Upper lobe of left lung (tissue), 6 donors: ENCODE results near the gene MUC13. TPM values are rescaled to one million over a fixed set of nuclear protein-coding genes. Genes with fewer than 3 reads are reported as not detected.

Source experiments
- ATAC-seq, 2 donors: fragments of 200-7000 bp; cut with Tn5 transposase; one replicate each; pipeline ENCODE4 v1.9.1; 2022; ENCODE audit warnings: mild to moderate bottlenecking in 2 of 2, moderate library complexity in 2 of 2; ENCODE audit not compliant: low FRiP score in 2 of 2
- DNase-seq, 2 donors: peaks; one replicate each; pipeline ENCODE4 v3.0.0-alpha.2; 2019 to 2020
- H3K27ac ChIP-seq, 4 donors: fragments of 200-600 bp; sonication (generic); one replicate each; pipeline ENCODE4 v1.5.1; 2016 to 2019
- H3K27me3 ChIP-seq, 4 donors: fragments of 200-600 bp; sonication (generic); one replicate each; pipeline ENCODE4 v1.5.1; 2017 to 2019
- H3K36me3 ChIP-seq, 4 donors: fragments of 200-600 bp; sonication (generic); one replicate each; pipeline ENCODE4 v1.5.1; 2016 to 2019
- H3K4me1 ChIP-seq, 4 donors: fragments of 200-600 bp; sonication (generic); one replicate each; pipeline ENCODE4 v1.5.1; 2018 to 2019
- H3K4me3 ChIP-seq, 4 donors: fragments of 200-600 bp; sonication (generic); one replicate each; pipeline ENCODE4 v1.5.1; 2017 to 2019; ENCODE audit warnings: mild to moderate bottlenecking in 2 of 4, moderate library complexity in 1 of 4
- H3K9me3 ChIP-seq, 4 donors: fragments of 200-600 bp; sonication (generic); one replicate each; pipeline ENCODE4 v1.5.1; 2018 to 2019
- CTCF ChIP-seq, 6 experiments: fragments of 450-650 bp in 4 of 6; fragments of 200-600 bp in 2 of 6; sonication (generic) in 2 of 6; IDR thresholded peaks; one replicate each; pipeline ENCODE4 v1.5.1; 2016 to 2019; ENCODE audit warnings: antibody characterized with exemption in 6 of 6
- EP300 ChIP-seq, 4 donors: sonication (generic); formaldehyde crosslinking; IDR thresholded peaks; one replicate each; pipeline ENCODE4 v1.5.1; 2017; ENCODE audit warnings: antibody characterized with exemption in 4 of 4, control low read depth in 2 of 4
- POLR2A ChIP-seq, 4 donors: fragments of 450-650 bp; IDR thresholded peaks; one replicate each; pipeline ENCODE4 v1.5.1; 2016 to 2017; ENCODE audit warnings: antibody characterized with exemption in 4 of 4, mild to moderate bottlenecking in 2 of 4
- POLR2AphosphoS5 ChIP-seq, 2 donors: sonication (generic); formaldehyde crosslinking; IDR thresholded peaks; one replicate each; pipeline ENCODE4 v1.5.1; 2017; ENCODE audit warnings: antibody characterized with exemption in 2 of 2
- WGBS, 2 donors: methylation state at CpG; one replicate each; pipeline ENCODE4 v1.1.5; 2017 to 2018; 5-methylcytosine and 5-hydroxymethylcytosine counted together
- total RNA-seq, 6 donors: library from RNA; depleted of rRNA in 4 of 6; stranded (reverse); fragments of >200 nt in 4 of 6; gene quantifications; one replicate each; pipeline versions ENCODE4 v1.1.0 to v1.2.1, GENCODE V29; 2016 to 2021
- donor health status: DM: no; HTN: no; CAD: no; lungs with moderate emphysema.
- donor health status: DM: no; HTN: yes; CAD: no; lungs with severe emphysema.

MUC13 gene
- total RNA-seq, 6 donors from 2014 or later: 0.15 to 3.6 (median 0.24) TPM; not detected in 2

GRCh38 chr3:124969190-124969589 is 34.6 kb upstream of the MUC13 start:
- peaks cover 4 to 66% (median 11%) of the 10 kb centered on the region in 4 donors for H3K36me3 ChIP-seq

GRCh38 chr3:124967964-124968363 is 33.4 kb upstream of the MUC13 start:
- Histone ChIP-seq H3K27ac (peak overlapping the region in 2 of 4 donors; percentile 21 to 60), H3K36me3 (peaks cover 4 to 55% (median 11%) of the 10 kb centered on the region in 4 donors), H3K4me1 (peaks cover 0 to 11% (median 7%) of the 10 kb centered on the region in 4 donors), H3K9me3 (no peaks in the 10 kb centered on the region), H3K27me3 (no peaks in the 10 kb centered on the region), H3K4me3 (no peak overlapping the region)
- ATAC-seq: no peak
- DNase-seq: peak in 1 of 2 donors; percentile 41
- TF ChIP-seq EP300 (IDR thresholded peaks at IDR 0.05) (no peak), POLR2A (IDR thresholded peaks at IDR 0.05) (no peak)
- WGBS, 2 donors: 88 to 90% methylated on average over 8 to 10 of the region's 10 CpGs

More at GRCh38 chr3:124969190-124969589, 34.6 kb upstream of the MUC13 start:
- ATAC-seq: no peak
- WGBS, 2 donors: 64 to 68% methylated on average over 8 of the region's 8 CpGs
- H3K4me1 ChIP-seq: peaks cover 0 to 11% (median 7%) of the 10 kb centered on the region in 4 donors
- no peak overlapping the region for H3K4me3 ChIP-seq
- DNase-seq: no peak
- H3K27me3 ChIP-seq: no peaks in the 10 kb centered on the region
- H3K27ac ChIP-seq: peak overlapping the region in 1 of 4 donors; percentile 60
- no peaks in the 10 kb centered on the region for H3K9me3 ChIP-seq
- no peak for TF ChIP-seq EP300 (IDR thresholded peaks at IDR 0.05)
- no peak for TF ChIP-seq POLR2AphosphoS5 (IDR thresholded peaks at IDR 0.05)
- TF ChIP-seq CTCF (IDR thresholded peaks at IDR 0.05): no peak
- TF ChIP-seq POLR2A (IDR thresholded peaks at IDR 0.05): no peak

GRCh38 chr3:124966521-124967445 is 32.2 kb upstream of the MUC13 start:
- DNase-seq: no peak
- 70 to 82% methylated on average over 7 of the region's 7 CpGs for WGBS, 2 donors
- ATAC-seq: peak in 1 of 2 donors; percentile 25
- Histone ChIP-seq H3K27ac (peak overlapping the region in 1 of 4 donors; percentile 20), H3K27me3 (no peaks in the 10 kb centered on the region), H3K4me3 (no peak overlapping the region), H3K9me3 (no peaks in the 10 kb centered on the region), H3K36me3 (peaks cover 4 to 43% (median 11%) of the 10 kb centered on the region in 4 donors), H3K4me1 (peaks cover 0 to 11% (median 7%) of the 10 kb centered on the region in 4 donors)
- TF ChIP-seq POLR2AphosphoS5 (IDR thresholded peaks at IDR 0.05) (no peak), CTCF (IDR thresholded peaks at IDR 0.05) (no peak), EP300 (IDR thresholded peaks at IDR 0.05) (no peak), POLR2A (IDR thresholded peaks at IDR 0.05) (no peak)

- DNase-seq (no peak), ATAC-seq (no peak)
- TF ChIP-seq CTCF (IDR thresholded peaks at IDR 0.05): no peak
- no peak for TF ChIP-seq POLR2A (IDR thresholded peaks at IDR 0.05)
- no peak for TF ChIP-seq EP300 (IDR thresholded peaks at IDR 0.05)
- TF ChIP-seq POLR2AphosphoS5 (IDR thresholded peaks at IDR 0.05): no peak
- Histone ChIP-seq H3K27ac (peak overlapping the region in 1 of 4 donors; percentile 37), H3K4me3 (no peak overlapping the region), H3K27me3 (no peaks in the 10 kb centered on the region), H3K4me1 (peaks cover 0 to 11% (median 7%) of the 10 kb centered on the region in 4 donors), H3K9me3 (no peaks in the 10 kb centered on the region), H3K36me3 (peaks cover 3 to 30% (median 8%) of the 10 kb centered on the region in 4 donors)
- 76 to 81% methylated on average over 1 of the region's 1 CpG for WGBS, 2 donors
Observed at GRCh38 chr3:124965413-124965812, 30.9 kb upstream of the MUC13 start.

- no peak for DNase-seq
- 78 to 82% methylated on average over 4 of the region's 4 CpGs for WGBS, 2 donors
Observed at GRCh38 chr3:124964387-124964786, 29.8 kb upstream of the MUC13 start.

More at GRCh38 chr3:124964387-124964786, 29.8 kb upstream of the MUC13 start:
- Histone ChIP-seq H3K36me3 (peaks cover 0 to 19% (median 1%) of the 10 kb centered on the region in 4 donors), H3K27me3 (no peaks in the 10 kb centered on the region), H3K4me1 (peaks cover 0 to 7% (median 5%) of the 10 kb centered on the region in 4 donors), H3K9me3 (no peaks in the 10 kb centered on the region), H3K4me3 (no peak overlapping the region), H3K27ac (no peak overlapping the region)
- TF ChIP-seq CTCF (IDR thresholded peaks at IDR 0.05) (no peak), POLR2A (IDR thresholded peaks at IDR 0.05) (no peak), POLR2AphosphoS5 (IDR thresholded peaks at IDR 0.05) (no peak), EP300 (IDR thresholded peaks at IDR 0.05) (no peak)
- ATAC-seq: no peak
